Ascending aorta (tissue), 2 donors: ENCODE data around the gene OXLD1. TPM values are rescaled to one million over a fixed set of nuclear protein-coding genes. Genes with fewer than 3 reads are reported as not detected.

Experiments
- DNase-seq, 2 donors: peaks; one replicate each; pipeline ENCODE4 v3.0.0-alpha.2; 2019; ENCODE audit warnings: low spot score in 2 of 2
- H3K27ac ChIP-seq, 2 donors: fragments of 200-600 bp; sonication (generic); one replicate each; pipeline ENCODE4 v1.5.1; 2016 to 2017; ENCODE audit warnings: mild to moderate bottlenecking in 1 of 2
- H3K27me3 ChIP-seq: fragments of 200-600 bp; sonication (generic); one replicate; pipeline ENCODE4 v1.5.1; 2017
- H3K36me3 ChIP-seq, 2 donors: fragments of 200-600 bp; sonication (generic); one replicate each; pipeline ENCODE4 v1.5.1; 2016
- H3K4me1 ChIP-seq, 2 donors: fragments of 200-600 bp; sonication (generic); one replicate each; pipeline ENCODE4 v1.5.1; 2016 to 2017; ENCODE audit warnings: mild to moderate bottlenecking in 1 of 2
- H3K4me3 ChIP-seq, 2 donors: fragments of 200-600 bp; sonication (generic); one replicate each; pipeline ENCODE4 v1.5.1; 2016 to 2017; ENCODE audit warnings: mild to moderate bottlenecking in 1 of 2
- H3K9me3 ChIP-seq, 2 donors: fragments of 200-600 bp; sonication (generic); one replicate each; pipeline ENCODE4 v1.5.1; 2016
- CTCF ChIP-seq, 3 experiments: fragments of 200-600 bp in 2 of 3; fragments of 450-650 bp in 1 of 3; sonication (generic) in 2 of 3; IDR thresholded peaks; one replicate each; pipeline ENCODE4 v1.5.1; 2016 to 2019; ENCODE audit warnings: antibody characterized with exemption in 3 of 3, mild to moderate bottlenecking in 1 of 3, moderate library complexity in 1 of 3
- intact Hi-C: fragments of 100-400 bp; cut with DNase I; formaldehyde crosslinking; loops from one replicate; pipeline ENCODE4 v1.15.1; 2023
- total RNA-seq: library from RNA; depleted of rRNA; stranded (reverse); fragments of >200 nt; gene quantifications from one replicate; pipeline ENCODE4 v1.1.0, GENCODE V29; 2016

The OXLD1 gene
- total RNA-seq, 1 donor from 2014 or later, result 96.1 TPM

GRCh38 chr17:81697261-81698044, 31.0 kb upstream of the OXLD1 start:
- Histone ChIP-seq H3K4me3 (no peak overlapping the region), H3K9me3 (no peaks in the 10 kb centered on the region), H3K27ac (no peak overlapping the region), H3K36me3 (peaks cover 78 to 89% of the 10 kb centered on the region in 2 donors), H3K4me1 (peaks cover 8 to 9% of the 10 kb centered on the region in 2 donors), H3K27me3 (no peaks in the 10 kb centered on the region)
- intact Hi-C loops, result no loop called here
- no peak for DNase-seq
- no peak for TF ChIP-seq CTCF (IDR thresholded peaks at IDR 0.05)

GRCh38 chr17:81696218-81696941, 30.0 kb upstream of the OXLD1 start:
- Histone ChIP-seq H3K27me3 (no peaks in the 10 kb centered on the region), H3K4me3 (no peak overlapping the region), H3K9me3 (no peaks in the 10 kb centered on the region), H3K36me3 (peaks cover 84 to 96% of the 10 kb centered on the region in 2 donors), H3K27ac (no peak overlapping the region), H3K4me1 (no peaks in the 10 kb centered on the region)
- no peak for DNase-seq
- intact Hi-C loops, result no loop called here
- no peak for TF ChIP-seq CTCF (IDR thresholded peaks at IDR 0.05)

GRCh38 chr17:81695801-81696200, 29.4 kb upstream of the OXLD1 start:
- DNase-seq, result no peak
- Histone ChIP-seq H3K4me3 (no peak overlapping the region), H3K9me3 (no peaks in the 10 kb centered on the region), H3K27me3 (no peaks in the 10 kb centered on the region), H3K4me1 (no peaks in the 10 kb centered on the region), H3K36me3 (peaks cover 84 to 96% of the 10 kb centered on the region in 2 donors), H3K27ac (no peak overlapping the region)
- intact Hi-C loops, result no loop called here
- no peak for TF ChIP-seq CTCF (IDR thresholded peaks at IDR 0.05)

- H3K36me3 ChIP-seq, result peaks cover 84 to 97% of the 10 kb centered on the region in 2 donors
- no peak overlapping the region for H3K4me3 ChIP-seq
- no peaks in the 10 kb centered on the region for H3K27me3 ChIP-seq
- no peak for TF ChIP-seq CTCF (IDR thresholded peaks at IDR 0.05)
- no peak overlapping the region for H3K27ac ChIP-seq
- DNase-seq, result no peak
- no peaks in the 10 kb centered on the region for H3K9me3 ChIP-seq
- intact Hi-C loops, result no loop called here
- H3K4me1 ChIP-seq, result no peaks in the 10 kb centered on the region
Measured at GRCh38 chr17:81695211-81695610, 28.8 kb upstream of the OXLD1 start.

- H3K27ac ChIP-seq, result no peak overlapping the region
- H3K4me3 ChIP-seq, result no peak overlapping the region
- no peaks in the 10 kb centered on the region for H3K9me3 ChIP-seq
- no peak for TF ChIP-seq CTCF (IDR thresholded peaks at IDR 0.05)
- peaks cover 88 to 99% of the 10 kb centered on the region in 2 donors for H3K36me3 ChIP-seq
- no peaks in the 10 kb centered on the region for H3K27me3 ChIP-seq
- no peak for DNase-seq
- intact Hi-C loops, result no loop called here
- H3K4me1 ChIP-seq, result no peaks in the 10 kb centered on the region
Measured at GRCh38 chr17:81694810-81695209, 28.4 kb upstream of the OXLD1 start.
